Measurements from ENCODE around the gene VBP1. TPM values are rescaled to one million over a fixed set of nuclear protein-coding genes. Genes with fewer than 3 reads are reported as not detected.

The VBP1 gene
- total RNA-seq, 1 experiment from 2014 or later, result 77.3 TPM

DNA sequence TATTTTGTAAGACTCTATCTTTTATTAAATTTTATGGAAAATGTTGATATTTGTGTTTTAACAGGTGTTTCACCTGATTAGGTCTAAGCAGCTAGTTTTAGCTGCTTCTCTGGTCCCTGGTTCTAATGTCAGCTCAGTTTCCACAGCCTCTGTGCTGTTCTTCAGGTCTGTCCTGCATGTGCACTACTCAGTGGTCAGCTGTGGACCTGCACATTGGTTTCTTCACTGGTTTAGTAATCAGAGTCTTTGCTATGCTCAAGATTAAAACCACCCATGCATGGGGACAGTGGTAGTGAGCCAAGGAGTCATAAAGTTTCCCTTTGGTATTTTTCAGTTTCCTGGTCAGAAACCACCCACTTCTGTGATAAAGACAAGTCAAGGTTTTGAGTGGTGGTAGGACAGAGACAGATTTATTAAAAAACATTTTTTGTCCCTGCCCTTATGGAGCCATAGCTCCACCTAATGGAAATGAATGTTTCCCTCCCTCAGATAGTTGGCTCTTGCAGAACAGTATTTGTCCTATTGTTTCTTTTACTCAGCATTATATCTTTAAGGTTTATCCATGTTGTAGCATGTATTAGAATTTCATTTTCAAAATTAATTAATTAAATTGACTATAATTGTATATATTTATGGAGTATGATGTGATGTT lies 36.8 kb upstream of the VBP1 start (continued):
- TF ChIP-seq RAD21 (IDR thresholded peaks at IDR 0.05; ENCODE audit: low read depth) (peak; percentile 58), CBX3 (IDR thresholded peaks at IDR 0.05; ENCODE audit: low read depth) (no peak)

DNA sequence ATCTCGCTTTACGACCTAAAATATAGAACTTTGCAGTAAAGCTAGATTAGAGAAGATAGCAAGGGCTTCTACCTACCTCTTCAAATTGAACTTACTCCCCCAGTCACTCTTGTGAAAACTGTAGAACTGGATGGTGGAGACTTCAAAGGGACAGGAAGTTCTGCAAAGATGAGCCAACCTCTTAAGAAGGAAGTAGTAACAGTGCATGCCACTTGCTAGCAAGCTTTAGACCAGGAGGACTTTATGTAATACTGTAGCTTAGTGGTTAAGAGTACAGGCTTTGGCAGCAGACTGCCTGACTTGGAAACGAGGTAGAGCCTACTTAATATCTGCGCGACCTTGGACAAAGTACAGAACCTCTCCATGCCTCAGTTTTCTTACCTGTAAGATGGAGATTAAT lies 27.5 kb upstream of the VBP1 start:
- Histone ChIP-seq H3K4me2 (ENCODE audit: low read length) (no peak overlapping the region), H3K79me2 (ENCODE audit: insufficient read depth, low read length) (no peaks in the 10 kb centered on the region), H3K27me3 (ENCODE audit: insufficient read depth, low read length) (no peaks in the 10 kb centered on the region), H3K4me3 (replicated peaks in 1 of 2; ENCODE audit: low read depth in 1 of 2, low read length in 2 of 2) (no peak overlapping the region), H3K9ac (ENCODE audit: low read length) (no peak overlapping the region), H3K4me1 (ENCODE audit: control insufficient read depth in 1 of 2, insufficient read depth in 2 of 2, low read length in 2 of 2) (no peaks in the 10 kb centered on the region), H4K20me1 (ENCODE audit: insufficient read depth) (no peaks in the 10 kb centered on the region), H2AFZ (ENCODE audit: low read depth, low read length, poor library complexity, severe bottlenecking) (no peak overlapping the region), H3K9me2 (ENCODE audit: insufficient read depth) (no peaks in the 10 kb centered on the region), H3K9me3 (ENCODE audit: control insufficient read depth in 1 of 2, insufficient read depth in 1 of 2, low read depth in 1 of 2, low read length in 2 of 2) (no peaks in the 10 kb centered on the region), H3K36me3 (ENCODE audit: control insufficient read depth in 1 of 2, insufficient read depth in 2 of 2, low read length in 2 of 2) (no peaks in the 10 kb centered on the region), H3K27ac (ENCODE audit: low read depth, low read length) (no peak overlapping the region)
- no peak for TF ChIP-seq RAD21 (IDR thresholded peaks at IDR 0.05; ENCODE audit: low read depth)
- TF ChIP-seq EZH2phosphoT487 (IDR thresholded peaks at IDR 0.05; ENCODE audit: borderline replicate concordance), result no peak
- TF ChIP-seq, protein P1, sequence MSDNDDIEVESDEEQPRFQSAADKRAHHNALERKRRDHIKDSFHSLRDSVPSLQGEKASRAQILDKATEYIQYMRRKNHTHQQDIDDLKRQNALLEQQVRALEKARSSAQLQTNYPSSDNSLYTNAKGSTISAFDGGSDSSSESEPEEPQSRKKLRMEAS (IDR thresholded peaks at IDR 0.05), result no peak
- TF ChIP-seq, protein P2, sequence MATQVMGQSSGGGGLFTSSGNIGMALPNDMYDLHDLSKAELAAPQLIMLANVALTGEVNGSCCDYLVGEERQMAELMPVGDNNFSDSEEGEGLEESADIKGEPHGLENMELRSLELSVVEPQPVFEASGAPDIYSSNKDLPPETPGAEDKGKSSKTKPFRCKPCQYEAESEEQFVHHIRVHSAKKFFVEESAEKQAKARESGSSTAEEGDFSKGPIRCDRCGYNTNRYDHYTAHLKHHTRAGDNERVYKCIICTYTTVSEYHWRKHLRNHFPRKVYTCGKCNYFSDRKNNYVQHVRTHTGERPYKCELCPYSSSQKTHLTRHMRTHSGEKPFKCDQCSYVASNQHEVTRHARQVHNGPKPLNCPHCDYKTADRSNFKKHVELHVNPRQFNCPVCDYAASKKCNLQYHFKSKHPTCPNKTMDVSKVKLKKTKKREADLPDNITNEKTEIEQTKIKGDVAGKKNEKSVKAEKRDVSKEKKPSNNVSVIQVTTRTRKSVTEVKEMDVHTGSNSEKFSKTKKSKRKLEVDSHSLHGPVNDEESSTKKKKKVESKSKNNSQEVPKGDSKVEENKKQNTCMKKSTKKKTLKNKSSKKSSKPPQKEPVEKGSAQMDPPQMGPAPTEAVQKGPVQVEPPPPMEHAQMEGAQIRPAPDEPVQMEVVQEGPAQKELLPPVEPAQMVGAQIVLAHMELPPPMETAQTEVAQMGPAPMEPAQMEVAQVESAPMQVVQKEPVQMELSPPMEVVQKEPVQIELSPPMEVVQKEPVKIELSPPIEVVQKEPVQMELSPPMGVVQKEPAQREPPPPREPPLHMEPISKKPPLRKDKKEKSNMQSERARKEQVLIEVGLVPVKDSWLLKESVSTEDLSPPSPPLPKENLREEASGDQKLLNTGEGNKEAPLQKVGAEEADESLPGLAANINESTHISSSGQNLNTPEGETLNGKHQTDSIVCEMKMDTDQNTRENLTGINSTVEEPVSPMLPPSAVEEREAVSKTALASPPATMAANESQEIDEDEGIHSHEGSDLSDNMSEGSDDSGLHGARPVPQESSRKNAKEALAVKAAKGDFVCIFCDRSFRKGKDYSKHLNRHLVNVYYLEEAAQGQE (IDR thresholded peaks at IDR 0.05; ENCODE audit: low read depth), result no peak
- TF ChIP-seq ZNF274 (IDR thresholded peaks at IDR 0.05; ENCODE audit: low read depth, low read length), result no peak
- TF ChIP-seq, protein P3, sequence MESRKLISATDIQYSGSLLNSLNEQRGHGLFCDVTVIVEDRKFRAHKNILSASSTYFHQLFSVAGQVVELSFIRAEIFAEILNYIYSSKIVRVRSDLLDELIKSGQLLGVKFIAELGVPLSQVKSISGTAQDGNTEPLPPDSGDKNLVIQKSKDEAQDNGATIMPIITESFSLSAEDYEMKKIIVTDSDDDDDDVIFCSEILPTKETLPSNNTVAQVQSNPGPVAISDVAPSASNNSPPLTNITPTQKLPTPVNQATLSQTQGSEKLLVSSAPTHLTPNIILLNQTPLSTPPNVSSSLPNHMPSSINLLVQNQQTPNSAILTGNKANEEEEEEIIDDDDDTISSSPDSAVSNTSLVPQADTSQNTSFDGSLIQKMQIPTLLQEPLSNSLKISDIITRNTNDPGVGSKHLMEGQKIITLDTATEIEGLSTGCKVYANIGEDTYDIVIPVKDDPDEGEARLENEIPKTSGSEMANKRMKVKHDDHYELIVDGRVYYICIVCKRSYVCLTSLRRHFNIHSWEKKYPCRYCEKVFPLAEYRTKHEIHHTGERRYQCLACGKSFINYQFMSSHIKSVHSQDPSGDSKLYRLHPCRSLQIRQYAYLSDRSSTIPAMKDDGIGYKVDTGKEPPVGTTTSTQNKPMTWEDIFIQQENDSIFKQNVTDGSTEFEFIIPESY (IDR thresholded peaks at IDR 0.05; ENCODE audit: extremely low read depth, insufficient replicate concordance, low read length), result no peak
- TF ChIP-seq ZFX (IDR thresholded peaks at IDR 0.05), result no peak
- TF ChIP-seq EZH2 (IDR thresholded peaks at IDR 0.05), result no peak
- no peak for TF ChIP-seq SIN3A (IDR thresholded peaks at IDR 0.05; ENCODE audit: low read depth)
- no peak for TF ChIP-seq SP1 (IDR thresholded peaks at IDR 0.05; ENCODE audit: low read depth)
- no peak for TF ChIP-seq TCF7L2 (IDR thresholded peaks at IDR 0.05; ENCODE audit: borderline replicate concordance, extremely low read depth, insufficient read depth, insufficient read length)
- no peak for TF ChIP-seq JUND (IDR thresholded peaks at IDR 0.05)
- DNase-seq (ENCODE audit: low read depth, low spot score) (no peak), ATAC-seq (no peak)
- ChIA-PET POLR2A (no interaction called here), RAD21 (ENCODE audit: low non-redundant PET in 1 of 2, low total read pairs in 2 of 2, uncharacterized antibody in 2 of 2, unreplicated experiment in 2 of 2) (no interaction called here), CTCF (no interaction called here)
- intact Hi-C loops (cut with micrococcal nuclease), result no loop called here
- no TSS peak for BruUV-seq (replicated peaks)
